AG10803 (cell line): ENCODE data around the gene E2F1.

Experiments
- DNase-seq: peaks from one replicate; pipeline ENCODE4 v3.0.0; 2010; ENCODE audit warnings: low read depth
- H3K4me3 ChIP-seq: 2 replicates; pipeline ENCODE4 v1.5.1; 2011; ENCODE audit warnings: mild to moderate bottlenecking, low read length, control low read depth
- CTCF ChIP-seq: conservative IDR thresholded peaks from 2 replicates; pipeline ENCODE4 v1.5.1; 2011; ENCODE audit warnings: mild to moderate bottlenecking, low read length, control low read depth, inconsistent platforms

The E2F1 gene

DNA sequence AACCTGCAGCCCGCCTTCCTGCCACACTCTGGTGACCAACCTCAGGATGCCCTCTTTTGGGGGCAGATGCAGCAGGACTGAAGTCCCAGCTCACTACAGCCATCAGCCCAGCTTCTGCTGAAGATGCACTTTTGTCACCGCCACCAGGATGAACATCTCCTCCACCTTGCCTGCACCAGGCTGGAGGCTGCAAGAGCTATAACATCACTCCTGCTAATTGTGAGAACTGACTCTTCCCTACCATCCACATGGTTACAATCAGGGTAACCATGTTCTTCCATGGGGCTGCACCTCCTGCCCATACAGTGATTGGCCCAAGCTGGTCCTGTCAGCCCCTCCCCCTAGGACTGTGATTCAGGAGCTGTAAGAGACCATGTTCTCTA lies 21.4 kb downstream of the E2F1 start:
- no peak overlapping the region for H3K4me3 ChIP-seq
- TF ChIP-seq CTCF, result no peak
- no peak for DNase-seq

DNA sequence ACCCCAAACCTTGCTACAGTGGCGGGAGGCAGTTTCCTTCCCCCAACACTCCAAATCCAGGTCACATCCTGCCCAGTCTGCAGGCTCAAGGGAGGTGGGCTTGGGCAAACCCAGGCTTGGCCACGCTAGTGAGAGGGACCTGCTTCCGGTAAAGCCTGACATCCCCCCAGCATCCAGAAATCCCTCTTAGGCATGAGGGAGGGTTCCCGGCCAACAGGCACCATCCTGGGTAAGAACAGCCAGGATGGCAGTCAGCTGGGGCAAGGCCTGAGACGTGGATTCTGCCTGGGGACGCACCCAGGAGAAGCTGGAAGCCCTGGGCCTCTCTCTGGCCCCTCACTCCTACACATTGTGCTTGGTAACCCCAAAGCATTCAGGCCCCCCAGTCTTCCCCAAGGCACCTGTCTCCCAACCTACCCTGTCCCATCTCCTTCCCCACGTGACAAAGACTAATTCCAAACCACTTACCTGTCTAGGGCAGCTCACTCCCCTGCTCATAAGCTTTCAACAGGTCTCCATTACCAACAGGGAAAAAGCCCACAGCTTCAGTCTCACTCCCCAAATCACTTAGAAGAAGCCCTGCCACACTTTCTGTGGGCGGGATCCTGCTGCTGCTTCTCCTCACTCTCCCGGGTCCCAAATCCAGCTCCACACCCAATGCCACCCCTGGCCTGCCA lies 22.0 kb downstream of the E2F1 start:
- peak overlapping the region; percentile 80 for H3K4me3 ChIP-seq
- no peak for DNase-seq
- TF ChIP-seq CTCF, result no peak

- no peak for TF ChIP-seq CTCF
- H3K4me3 ChIP-seq, result peak overlapping the region; percentile 80
- DNase-seq, result peak; percentile 71
These were observed 22.8 kb downstream of the E2F1 start for GRCh38 chr20:33663161-33664084.

DNA sequence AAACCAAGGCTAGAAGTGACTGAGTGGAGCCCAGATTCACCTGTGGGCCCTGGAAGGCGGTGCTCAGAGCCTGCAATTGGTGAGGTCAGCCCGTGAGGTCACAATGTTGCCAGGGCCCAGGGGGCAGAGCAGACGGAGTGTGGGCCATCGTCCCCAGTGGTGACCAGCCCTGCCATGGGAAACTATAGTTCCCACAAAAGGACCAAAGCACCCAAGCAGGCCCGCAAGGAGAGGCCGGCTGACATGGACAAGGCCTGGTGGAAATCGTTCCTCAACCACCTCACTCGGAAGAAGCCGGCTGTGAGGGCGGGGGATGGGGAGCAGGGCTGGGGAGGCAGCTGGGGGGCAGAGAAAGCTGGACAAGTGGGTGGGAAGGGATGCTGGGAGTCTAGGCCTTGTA lies 24.0 kb downstream of the E2F1 start, which contains the start of gene C20orf144:
TSS of gene C20orf144 (plus strand) at position 156 of the 400 bp plus-strand sequence. CDS start at position 175, 19 bp downstream.
- TF ChIP-seq CTCF, result no peak
- DNase-seq, result no peak
- H3K4me3 ChIP-seq, result peak within 1 kb of the TSS; percentile 80

DNA sequence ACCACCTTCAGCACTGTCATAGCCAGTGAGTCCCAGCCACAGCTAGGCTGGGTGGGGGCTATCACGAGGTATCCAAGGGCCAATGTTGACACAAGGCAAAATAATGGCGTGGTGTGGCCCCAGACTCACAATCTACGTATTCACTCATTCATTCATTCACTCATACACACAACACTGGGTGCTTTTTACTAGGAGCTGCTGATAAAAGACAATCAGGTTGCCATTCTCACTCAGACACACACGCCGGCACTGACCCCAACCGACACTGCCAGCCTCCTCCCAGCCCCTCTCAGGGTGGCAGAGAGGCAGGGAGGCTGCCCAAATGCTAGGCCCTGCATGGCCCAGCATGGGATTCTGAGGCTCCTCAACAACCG lies 25.5 kb downstream of the E2F1 start:
- no peak for DNase-seq
- no peak for TF ChIP-seq CTCF
- H3K4me3 ChIP-seq, result no peak overlapping the region

DNA sequence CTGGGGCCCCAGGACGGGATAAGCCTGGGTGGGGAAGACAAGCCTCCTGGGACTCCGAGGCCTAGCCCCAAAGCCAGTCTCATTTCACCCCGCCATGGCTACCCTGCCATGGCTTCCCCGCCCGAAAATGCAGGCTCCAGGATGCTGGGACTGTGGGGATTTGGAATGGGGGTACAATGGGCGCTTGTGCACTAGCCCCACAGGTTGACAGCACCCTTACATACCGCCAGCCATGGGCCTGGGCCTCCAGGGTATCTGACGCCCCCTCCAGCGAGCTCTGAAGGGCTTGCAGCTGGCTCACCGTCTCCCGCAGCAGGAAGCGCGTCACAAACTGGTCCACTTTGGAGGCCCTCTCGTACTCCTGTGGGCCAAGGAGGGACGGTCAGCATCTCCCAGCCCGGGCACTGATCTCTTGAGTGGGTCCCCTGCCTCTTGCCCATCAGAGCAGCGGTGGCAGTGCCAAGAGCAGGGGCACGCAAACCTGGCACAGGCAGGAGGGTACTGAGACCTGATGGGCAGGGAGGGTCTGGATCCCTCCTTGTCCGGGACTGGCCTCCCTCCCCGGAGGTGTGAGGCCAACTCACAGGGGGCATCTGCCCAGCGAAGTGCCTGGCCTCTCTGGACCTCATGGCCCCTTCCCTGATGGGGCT lies 26.0 kb downstream of the E2F1 start:
- no peak for DNase-seq
- H3K4me3 ChIP-seq, result no peak overlapping the region
- TF ChIP-seq CTCF, result no peak
